Tibial artery (tissue), 4 donors: ENCODE measurements around the gene OGN.
A peak's percentile ranks its signal among the peaks of the same experiment; 100 is the strongest.

Source experiments
- DNase-seq, 2 donors: peaks; one replicate each; pipeline ENCODE4 v3.0.0-alpha.2; 2019
- H3K27ac ChIP-seq, 2 donors: fragments of 200-600 bp; sonication (generic) in 1 of 2; 1 replicate in 1 of 2; 2 replicates in 1 of 2; pipeline ENCODE4 v1.5.1; 2018 to 2019; ENCODE audit warnings: mild to moderate bottlenecking in 1 of 2
- H3K27me3 ChIP-seq, 2 donors: fragments of 200-600 bp; sonication (generic) in 1 of 2; one replicate each; pipeline versions ENCODE4 v1.5.1 to v1.6.0; 2016 to 2019
- H3K36me3 ChIP-seq, 3 donors: fragments of 200-600 bp; sonication (generic) in 2 of 3; one replicate each; pipeline ENCODE4 v1.5.1; 2016 to 2019; ENCODE audit warnings: mild to moderate bottlenecking in 2 of 3
- H3K4me1 ChIP-seq, 4 donors: fragments of 200-600 bp; sonication (generic) in 2 of 4; 1 replicate in 3 of 4; 2 replicates in 1 of 4; pipeline ENCODE4 v1.5.1; 2016 to 2019
- H3K4me3 ChIP-seq, 2 donors: fragments of 200-600 bp; sonication (generic) in 1 of 2; 1 replicate in 1 of 2; 2 replicates in 1 of 2; pipeline ENCODE4 v1.5.1; 2018 to 2019; ENCODE audit warnings: mild to moderate bottlenecking in 2 of 2
- H3K9me3 ChIP-seq, 3 donors: fragments of 200-600 bp; sonication (generic) in 1 of 3; one replicate each; pipeline ENCODE4 v1.5.1; 2016 to 2019
- intact Hi-C: fragments of 100-400 bp; cut with DNase I; formaldehyde crosslinking; loops from one replicate; pipeline ENCODE4 v1.15.0; 2023; ENCODE audit warnings: low total_unique reads
- TF ChIP-seq, protein P1 (sequence below), 2 experiments: fragments of 200-600 bp in 1 of 2; fragments of 450-650 bp in 1 of 2; IDR thresholded peaks; one replicate each; pipeline ENCODE4 v1.5.1; 2017 to 2019; ENCODE audit warnings: antibody characterized with exemption in 2 of 2, mild to moderate bottlenecking in 1 of 2, moderate library complexity in 1 of 2

The OGN gene, protein sequence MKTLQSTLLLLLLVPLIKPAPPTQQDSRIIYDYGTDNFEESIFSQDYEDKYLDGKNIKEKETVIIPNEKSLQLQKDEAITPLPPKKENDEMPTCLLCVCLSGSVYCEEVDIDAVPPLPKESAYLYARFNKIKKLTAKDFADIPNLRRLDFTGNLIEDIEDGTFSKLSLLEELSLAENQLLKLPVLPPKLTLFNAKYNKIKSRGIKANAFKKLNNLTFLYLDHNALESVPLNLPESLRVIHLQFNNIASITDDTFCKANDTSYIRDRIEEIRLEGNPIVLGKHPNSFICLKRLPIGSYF

DNA sequence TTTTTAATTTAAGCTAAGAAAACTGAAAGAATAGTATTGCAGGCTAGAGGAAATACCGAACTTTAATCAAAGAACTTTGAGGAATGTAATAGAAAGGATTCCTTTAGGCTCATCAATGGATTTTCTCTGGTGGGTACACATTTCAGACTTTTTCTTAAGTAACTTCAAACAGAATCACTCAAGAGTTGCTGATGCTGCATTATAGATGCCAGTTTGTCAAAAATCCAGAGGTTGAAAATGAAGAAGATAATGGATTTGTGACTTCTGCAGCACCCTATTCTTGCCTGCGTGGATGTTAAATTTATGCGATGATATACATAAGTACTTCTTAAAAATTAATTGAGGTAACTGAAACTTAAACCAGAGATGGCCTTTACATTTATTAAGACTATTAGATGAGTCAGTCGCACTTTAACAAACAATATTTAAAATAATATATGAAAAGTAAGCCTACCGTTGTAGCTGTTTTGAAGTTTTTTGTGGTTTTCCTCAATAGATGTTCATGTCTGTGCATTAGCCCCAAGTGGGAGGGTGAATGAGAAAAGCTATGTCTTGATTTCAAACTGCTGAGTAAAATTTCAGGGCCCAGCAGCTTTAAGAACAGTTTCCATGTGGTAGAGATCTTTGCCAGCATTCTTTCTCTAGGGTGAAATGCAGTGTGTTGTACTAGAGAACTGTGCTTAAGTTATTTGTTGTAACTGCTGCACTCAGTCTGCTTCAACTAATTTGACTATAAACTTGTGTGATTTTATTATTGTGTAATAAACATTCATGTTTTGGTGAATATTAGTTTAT lies at the start of gene OGN:
TSS of gene OGN (minus strand) at position 537 of the 795 bp plus-strand sequence. CDS start 1,171 bp downstream, outside the sequence.
- no peaks in the 10 kb centered on the region for H3K9me3 ChIP-seq
- peak within 1 kb of the TSS; percentile 41 to 50 for H3K4me3 ChIP-seq
- peaks cover 0 to 59% (median 15%) of the 10 kb centered on the region in 4 donors for H3K4me1 ChIP-seq
- H3K27ac ChIP-seq, result peak within 1 kb of the TSS; percentile 72 to 76
- intact Hi-C loops, result no loop called here
- H3K36me3 ChIP-seq, result no peaks in the 10 kb centered on the region
- no peaks in the 10 kb centered on the region for H3K27me3 ChIP-seq
- TF ChIP-seq, protein P1, sequence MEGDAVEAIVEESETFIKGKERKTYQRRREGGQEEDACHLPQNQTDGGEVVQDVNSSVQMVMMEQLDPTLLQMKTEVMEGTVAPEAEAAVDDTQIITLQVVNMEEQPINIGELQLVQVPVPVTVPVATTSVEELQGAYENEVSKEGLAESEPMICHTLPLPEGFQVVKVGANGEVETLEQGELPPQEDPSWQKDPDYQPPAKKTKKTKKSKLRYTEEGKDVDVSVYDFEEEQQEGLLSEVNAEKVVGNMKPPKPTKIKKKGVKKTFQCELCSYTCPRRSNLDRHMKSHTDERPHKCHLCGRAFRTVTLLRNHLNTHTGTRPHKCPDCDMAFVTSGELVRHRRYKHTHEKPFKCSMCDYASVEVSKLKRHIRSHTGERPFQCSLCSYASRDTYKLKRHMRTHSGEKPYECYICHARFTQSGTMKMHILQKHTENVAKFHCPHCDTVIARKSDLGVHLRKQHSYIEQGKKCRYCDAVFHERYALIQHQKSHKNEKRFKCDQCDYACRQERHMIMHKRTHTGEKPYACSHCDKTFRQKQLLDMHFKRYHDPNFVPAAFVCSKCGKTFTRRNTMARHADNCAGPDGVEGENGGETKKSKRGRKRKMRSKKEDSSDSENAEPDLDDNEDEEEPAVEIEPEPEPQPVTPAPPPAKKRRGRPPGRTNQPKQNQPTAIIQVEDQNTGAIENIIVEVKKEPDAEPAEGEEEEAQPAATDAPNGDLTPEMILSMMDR (IDR thresholded peaks at IDR 0.05), result no peak
- DNase-seq, result no peak

DNA sequence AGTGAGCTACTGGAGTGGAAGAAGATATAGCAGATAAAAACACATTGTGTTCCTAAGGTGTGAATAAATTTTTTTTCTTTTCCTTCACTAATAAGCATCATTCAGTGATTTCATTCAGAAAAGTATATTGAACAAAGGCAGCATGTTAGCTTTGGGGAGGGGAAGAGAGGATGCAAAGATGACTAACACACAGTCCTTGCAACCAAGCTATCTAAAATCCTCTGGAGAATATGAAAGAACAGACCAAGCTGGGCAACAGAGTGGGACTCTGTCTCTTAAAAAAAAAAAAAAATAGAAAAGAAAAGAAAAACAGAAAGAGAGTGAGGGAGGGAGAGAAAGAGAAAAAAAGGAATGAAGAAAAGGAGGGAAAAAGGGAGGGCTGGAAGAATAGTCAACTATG lies 42.2 kb upstream of the OGN start:
- Histone ChIP-seq H3K4me1 (no peaks in the 10 kb centered on the region), H3K27ac (no peak overlapping the region), H3K4me3 (no peak overlapping the region), H3K36me3 (no peaks in the 10 kb centered on the region), H3K9me3 (no peaks in the 10 kb centered on the region), H3K27me3 (no peaks in the 10 kb centered on the region)
- intact Hi-C loops, result no loop called here
- TF ChIP-seq, protein P1 (IDR thresholded peaks at IDR 0.05), result no peak
- no peak for DNase-seq

DNA sequence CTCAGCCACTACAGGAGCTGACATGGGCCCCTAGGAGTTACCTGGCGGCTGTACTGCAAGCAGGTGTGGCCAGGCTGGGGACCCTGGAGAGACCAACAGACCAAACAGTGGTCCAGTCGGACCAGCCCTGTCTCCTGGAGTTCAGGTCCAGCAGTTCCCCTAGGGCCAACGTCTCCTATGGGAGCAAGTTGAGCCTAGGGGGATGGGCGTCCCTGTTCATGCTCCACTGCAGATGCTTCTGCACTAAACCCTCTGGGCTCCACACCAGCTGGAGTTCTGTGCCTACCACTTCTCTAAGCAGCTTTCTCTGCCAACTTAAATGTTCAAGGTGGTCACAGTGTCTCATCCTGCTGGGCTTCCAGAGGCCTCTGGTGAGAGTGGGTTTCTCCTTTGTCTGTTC lies 40.5 kb upstream of the OGN start:
- Histone ChIP-seq H3K27me3 (no peaks in the 10 kb centered on the region), H3K4me3 (no peak overlapping the region), H3K4me1 (peaks cover 0 to 8% (median under 1%) of the 10 kb centered on the region in 4 donors), H3K27ac (no peak overlapping the region), H3K9me3 (no peaks in the 10 kb centered on the region), H3K36me3 (no peaks in the 10 kb centered on the region)
- TF ChIP-seq, protein P1 (IDR thresholded peaks at IDR 0.05), result no peak
- DNase-seq, result no peak
- intact Hi-C loops, result no loop called here

DNA sequence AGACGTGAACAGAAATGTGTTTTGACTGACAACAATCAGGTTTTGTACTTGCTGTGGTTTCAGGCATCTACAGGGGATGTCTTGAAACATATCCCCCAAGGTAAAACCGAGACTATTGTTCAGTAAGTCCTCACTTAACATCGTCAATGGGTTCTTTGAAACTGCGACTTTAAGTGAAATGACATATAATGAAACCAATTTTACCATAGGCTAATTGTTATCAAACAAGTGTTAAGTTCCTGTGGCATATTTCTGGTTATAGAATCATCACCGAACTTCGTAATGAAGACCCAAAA lies 36.3 kb upstream of the OGN start:
- no peaks in the 10 kb centered on the region for H3K9me3 ChIP-seq
- H3K4me1 ChIP-seq, result peaks cover 0 to 22% (median 3%) of the 10 kb centered on the region in 4 donors
- no peaks in the 10 kb centered on the region for H3K27me3 ChIP-seq
- H3K36me3 ChIP-seq, result no peaks in the 10 kb centered on the region
- H3K4me3 ChIP-seq, result no peak overlapping the region
- intact Hi-C loops, result no loop called here
- H3K27ac ChIP-seq, result no peak overlapping the region
- TF ChIP-seq, protein P1 (IDR thresholded peaks at IDR 0.05), result no peak
- no peak for DNase-seq

DNA sequence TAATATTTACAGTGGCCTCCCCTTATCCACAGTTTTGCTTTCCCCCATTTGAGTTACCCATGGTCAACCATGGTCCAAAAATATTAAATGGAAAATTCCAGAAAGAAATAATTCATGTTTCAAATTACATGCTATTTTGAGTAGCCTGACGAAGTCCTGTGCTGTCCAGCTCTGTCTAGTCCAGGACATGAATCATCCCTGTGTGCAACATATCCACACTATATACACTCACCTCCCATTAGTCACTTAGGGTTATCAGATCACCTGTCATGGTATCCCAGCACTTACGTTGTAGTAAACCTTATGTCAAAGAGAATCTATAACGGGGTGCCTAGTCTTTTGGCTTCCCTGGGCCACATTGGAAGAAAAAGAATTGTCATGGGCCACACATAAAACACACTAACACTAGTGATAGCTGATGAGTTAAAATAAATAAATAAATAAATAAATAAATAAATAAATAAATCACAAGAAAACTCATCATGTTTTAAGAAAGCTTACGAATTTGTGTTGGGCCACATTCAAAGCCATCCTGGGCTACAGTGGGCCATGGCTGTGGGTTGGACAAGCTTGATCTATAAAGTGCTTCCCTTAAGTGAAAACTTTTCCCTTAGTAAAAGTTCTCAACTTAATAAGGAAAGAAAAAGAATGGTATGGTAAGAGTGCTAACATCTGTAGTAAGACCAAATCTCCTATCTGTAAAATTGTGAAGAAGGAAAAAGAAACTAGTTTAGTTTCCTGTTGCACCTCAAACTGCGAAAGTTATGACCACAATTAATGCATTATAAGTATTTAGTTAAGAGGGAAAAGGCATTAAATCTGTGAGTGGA lies 35.8 kb upstream of the OGN start:
- H3K27ac ChIP-seq, result peak overlapping the region in 1 of 2 donors; percentile 14
- H3K27me3 ChIP-seq, result no peaks in the 10 kb centered on the region
- intact Hi-C loops, result loop anchor here (5.0 kb wide), 1 partner anchor 98 kb away; no protein-coding TSS in a partner anchor
- no peaks in the 10 kb centered on the region for H3K9me3 ChIP-seq
- TF ChIP-seq, protein P1 (IDR thresholded peaks at IDR 0.05), result no peak
- no peaks in the 10 kb centered on the region for H3K36me3 ChIP-seq
- DNase-seq, result no peak
- no peak overlapping the region for H3K4me3 ChIP-seq
- peaks cover 0 to 22% (median 3%) of the 10 kb centered on the region in 4 donors for H3K4me1 ChIP-seq
